ENCODE results near the gene LRP8.

GRCh38 chr1:53336146-53336545 lies 8.3 kb upstream of the LRP8 start:
- no peak for TF ChIP-seq CTCF (optimal IDR thresholded peaks at IDR 0.05 in 1 of 3, IDR thresholded peaks at IDR 0.05 in 1 of 3, conservative IDR thresholded peaks at IDR 0.05 in 1 of 3; ENCODE audit: extremely low read depth in 1 of 3, insufficient read depth in 2 of 3, low read length in 3 of 3)
- TF ChIP-seq EZH2 (IDR thresholded peaks at IDR 0.05; ENCODE audit: low read length) = no peak
